ENCODE data around the gene MEF2D.

Gene MEF2D

GRCh38 chr1:156475568-156476500 lies 24.7 kb downstream of the MEF2D start:
- DNase-seq (ENCODE audit: low read depth), result peak; percentile 62
- TF ChIP-seq, protein P1, sequence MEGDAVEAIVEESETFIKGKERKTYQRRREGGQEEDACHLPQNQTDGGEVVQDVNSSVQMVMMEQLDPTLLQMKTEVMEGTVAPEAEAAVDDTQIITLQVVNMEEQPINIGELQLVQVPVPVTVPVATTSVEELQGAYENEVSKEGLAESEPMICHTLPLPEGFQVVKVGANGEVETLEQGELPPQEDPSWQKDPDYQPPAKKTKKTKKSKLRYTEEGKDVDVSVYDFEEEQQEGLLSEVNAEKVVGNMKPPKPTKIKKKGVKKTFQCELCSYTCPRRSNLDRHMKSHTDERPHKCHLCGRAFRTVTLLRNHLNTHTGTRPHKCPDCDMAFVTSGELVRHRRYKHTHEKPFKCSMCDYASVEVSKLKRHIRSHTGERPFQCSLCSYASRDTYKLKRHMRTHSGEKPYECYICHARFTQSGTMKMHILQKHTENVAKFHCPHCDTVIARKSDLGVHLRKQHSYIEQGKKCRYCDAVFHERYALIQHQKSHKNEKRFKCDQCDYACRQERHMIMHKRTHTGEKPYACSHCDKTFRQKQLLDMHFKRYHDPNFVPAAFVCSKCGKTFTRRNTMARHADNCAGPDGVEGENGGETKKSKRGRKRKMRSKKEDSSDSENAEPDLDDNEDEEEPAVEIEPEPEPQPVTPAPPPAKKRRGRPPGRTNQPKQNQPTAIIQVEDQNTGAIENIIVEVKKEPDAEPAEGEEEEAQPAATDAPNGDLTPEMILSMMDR (IDR thresholded peaks at IDR 0.05; ENCODE audit: control insufficient read depth, insufficient read depth, low read depth, low read length, missing control alignments), result no peak
- H3K4me3 ChIP-seq (ENCODE audit: control insufficient read depth, low read depth, low read length), result no peak overlapping the region

- TF ChIP-seq, protein P1 (IDR thresholded peaks at IDR 0.05; ENCODE audit: control insufficient read depth, insufficient read depth, low read depth, low read length, missing control alignments), result no peak
- no peak for DNase-seq (ENCODE audit: low read depth)
- H3K4me3 ChIP-seq (ENCODE audit: control insufficient read depth, low read depth, low read length), result no peak overlapping the region
Observed at GRCh38 chr1:156474966-156475365, 25.6 kb downstream of the MEF2D start.

GRCh38 chr1:156471496-156472490 lies 28.8 kb downstream of the MEF2D start:
- TF ChIP-seq, protein P1 (IDR thresholded peaks at IDR 0.05; ENCODE audit: control insufficient read depth, insufficient read depth, low read depth, low read length, missing control alignments), result no peak

DNA sequence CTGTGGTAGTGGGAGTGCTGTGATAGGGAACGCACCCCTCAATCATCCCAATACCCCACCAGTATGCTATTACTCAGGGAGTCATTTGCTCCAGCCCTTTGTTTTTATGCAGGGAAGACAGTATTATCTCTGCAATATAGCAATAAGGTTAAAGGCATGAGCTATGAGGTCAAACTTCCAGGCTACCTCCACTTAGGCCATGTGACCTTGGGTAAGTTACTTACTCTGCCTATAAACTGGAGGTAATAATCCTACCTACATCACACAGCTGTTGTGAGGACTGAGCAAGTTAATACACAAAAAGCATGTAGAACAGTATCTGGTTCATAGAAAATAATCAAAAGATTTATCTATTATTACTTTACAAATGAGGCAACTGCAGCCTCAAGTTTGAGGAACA lies 30.1 kb downstream of the MEF2D start:
- no peak overlapping the region for H3K4me3 ChIP-seq (ENCODE audit: control insufficient read depth, low read depth, low read length)
- DNase-seq (ENCODE audit: low read depth), result no peak
- TF ChIP-seq, protein P1 (IDR thresholded peaks at IDR 0.05; ENCODE audit: control insufficient read depth, insufficient read depth, low read depth, low read length, missing control alignments), result no peak

More at GRCh38 chr1:156471496-156472490, 28.8 kb downstream of the MEF2D start:
- DNase-seq (ENCODE audit: low read depth), result no peak
- no peak overlapping the region for H3K4me3 ChIP-seq (ENCODE audit: control insufficient read depth, low read depth, low read length)

- H3K4me3 ChIP-seq (ENCODE audit: control insufficient read depth, low read depth, low read length), result no peak overlapping the region
- TF ChIP-seq, protein P1 (IDR thresholded peaks at IDR 0.05; ENCODE audit: control insufficient read depth, insufficient read depth, low read depth, low read length, missing control alignments), result no peak
- DNase-seq (ENCODE audit: low read depth), result no peak
Observed at GRCh38 chr1:156468693-156469345, 31.8 kb downstream of the MEF2D start.

DNA sequence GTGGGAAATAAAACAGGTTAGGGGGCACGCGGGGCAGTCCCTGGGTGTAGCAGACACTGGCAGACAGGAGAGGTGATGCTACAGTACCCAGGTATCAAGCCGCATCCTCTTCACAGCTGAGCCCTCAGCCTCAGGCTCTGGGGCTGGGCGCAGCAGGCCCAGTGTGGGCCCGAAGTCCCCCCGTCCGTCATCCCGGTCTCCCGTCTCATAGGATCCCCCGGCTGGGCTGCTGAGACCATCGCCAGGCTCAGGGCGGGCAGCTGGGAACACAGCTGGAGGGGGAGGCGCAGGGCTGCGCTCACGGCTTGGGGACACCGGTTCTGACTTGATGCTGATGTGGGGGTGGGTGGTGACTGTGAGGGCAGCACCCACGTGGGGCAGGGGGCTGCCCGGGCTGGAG lies 32.7 kb downstream of the MEF2D start:
- no peak overlapping the region for H3K4me3 ChIP-seq (ENCODE audit: control insufficient read depth, low read depth, low read length)
- DNase-seq (ENCODE audit: low read depth), result no peak
- TF ChIP-seq, protein P1 (IDR thresholded peaks at IDR 0.05; ENCODE audit: control insufficient read depth, insufficient read depth, low read depth, low read length, missing control alignments), result no peak
